Uterus (tissue), 4 donors: Measurements from ENCODE around the gene MTARC2. TPM values are rescaled to one million over a fixed set of nuclear protein-coding genes. Genes with fewer than 3 reads are reported as not detected.
A peak's percentile ranks its signal among the peaks of the same experiment; 100 is the strongest.

ENCODE experiments used
- DNase-seq, 2 donors: peaks; one replicate each; pipeline ENCODE4 v3.0.0-alpha.2; 2019 to 2020
- H3K27ac ChIP-seq, 2 donors: fragments of 200-600 bp; sonication (generic); 1 replicate in 1 of 2; 2 replicates in 1 of 2; pipeline ENCODE4 v1.5.1; 2016 to 2018
- H3K27me3 ChIP-seq, 2 donors: fragments of 200-600 bp; sonication (generic); one replicate each; pipeline ENCODE4 v1.5.1; 2018 to 2019; ENCODE audit warnings: control low read depth in 1 of 2
- H3K36me3 ChIP-seq, 2 donors: fragments of 200-600 bp; sonication (generic); one replicate each; pipeline ENCODE4 v1.5.1; 2019; ENCODE audit warnings: control low read depth in 1 of 2
- H3K4me1 ChIP-seq, 2 donors: fragments of 200-600 bp; sonication (generic); one replicate each; pipeline ENCODE4 v1.5.1; 2018 to 2019; ENCODE audit warnings: control low read depth in 1 of 2
- H3K4me3 ChIP-seq, 2 donors: fragments of 200-600 bp; sonication (generic); 1 replicate in 1 of 2; 2 replicates in 1 of 2; pipeline ENCODE4 v1.5.1; 2018 to 2019; ENCODE audit warnings: mild to moderate bottlenecking in 1 of 2
- H3K9me3 ChIP-seq, 2 donors: fragments of 200-600 bp; sonication (generic); one replicate each; pipeline ENCODE4 v1.5.1; 2019; ENCODE audit warnings: control low read depth in 1 of 2
- POLR2A ChIP-seq, 2 donors: fragments of 450-650 bp; IDR thresholded peaks; one replicate each; pipeline ENCODE4 v1.6.1; 2016; ENCODE audit warnings: antibody characterized with exemption in 2 of 2, mild to moderate bottlenecking in 1 of 2, moderate library complexity in 1 of 2
- intact Hi-C: fragments of 100-400 bp; cut with DNase I; formaldehyde crosslinking; loops from one replicate; pipeline ENCODE4 v1.15.1; 2023; ENCODE audit warnings: low total_unique reads
- total RNA-seq, 4 donors: library from RNA; depleted of rRNA in 3 of 4; stranded (reverse); fragments of >200 nt in 3 of 4; gene quantifications; one replicate each; pipeline versions ENCODE4 v1.1.0 to v1.2.4, GENCODE V29; 2014 to 2023
- TF ChIP-seq, protein P1 (sequence below), 4 experiments: fragments of 200-600 bp in 2 of 4; fragments of 450-650 bp in 2 of 4; sonication (generic) in 2 of 4; IDR thresholded peaks; one replicate each; pipeline ENCODE4 v1.5.1; 2016 to 2019; ENCODE audit warnings: antibody characterized with exemption in 4 of 4, mild to moderate bottlenecking in 2 of 4, moderate library complexity in 1 of 4
- donor health status: DM: yes; HTN: yes; CAD: no.

Gene MTARC2
- total RNA-seq, 4 donors from 2014 or later: 1.5 to 24.6 (median 6.8) TPM

DNA sequence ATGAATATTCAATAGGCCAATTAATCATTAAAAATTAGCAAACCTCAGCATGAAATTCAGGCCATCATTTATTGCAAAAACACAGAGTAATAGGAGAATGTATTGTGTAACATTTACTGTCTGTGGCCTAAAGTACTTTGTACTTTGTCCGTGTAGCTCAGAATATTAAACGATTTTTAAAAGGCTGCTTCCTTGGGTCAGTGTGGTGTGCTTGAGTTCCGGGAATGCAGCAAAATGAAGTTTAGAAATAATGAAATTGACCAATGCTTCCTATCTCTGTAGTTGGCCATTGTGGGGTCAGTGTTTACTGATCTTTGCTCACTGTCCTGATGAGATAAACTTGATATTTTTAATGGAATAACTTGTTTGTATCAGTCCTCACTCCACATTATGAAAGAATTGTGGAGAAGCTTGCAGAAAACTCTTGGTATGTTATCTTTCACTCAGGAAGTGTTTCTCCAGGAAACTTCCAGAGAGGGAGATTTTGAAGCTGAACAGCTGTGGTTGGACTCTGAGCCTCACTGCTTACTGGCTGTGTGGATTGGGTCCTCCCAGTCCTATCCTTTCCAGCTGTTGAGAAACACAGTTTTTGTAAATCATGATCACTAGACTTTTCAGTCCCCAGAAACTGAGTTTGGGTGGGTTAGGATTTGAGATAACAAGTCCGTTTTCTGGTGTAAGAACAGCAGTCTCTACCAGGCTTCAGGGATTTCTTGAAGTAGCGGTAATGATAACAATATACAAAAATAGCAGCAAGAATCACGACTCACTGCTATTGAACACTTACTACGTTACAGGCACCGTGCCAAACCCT is 19.4 kb downstream of the MTARC2 start:
- TF ChIP-seq, protein P1, sequence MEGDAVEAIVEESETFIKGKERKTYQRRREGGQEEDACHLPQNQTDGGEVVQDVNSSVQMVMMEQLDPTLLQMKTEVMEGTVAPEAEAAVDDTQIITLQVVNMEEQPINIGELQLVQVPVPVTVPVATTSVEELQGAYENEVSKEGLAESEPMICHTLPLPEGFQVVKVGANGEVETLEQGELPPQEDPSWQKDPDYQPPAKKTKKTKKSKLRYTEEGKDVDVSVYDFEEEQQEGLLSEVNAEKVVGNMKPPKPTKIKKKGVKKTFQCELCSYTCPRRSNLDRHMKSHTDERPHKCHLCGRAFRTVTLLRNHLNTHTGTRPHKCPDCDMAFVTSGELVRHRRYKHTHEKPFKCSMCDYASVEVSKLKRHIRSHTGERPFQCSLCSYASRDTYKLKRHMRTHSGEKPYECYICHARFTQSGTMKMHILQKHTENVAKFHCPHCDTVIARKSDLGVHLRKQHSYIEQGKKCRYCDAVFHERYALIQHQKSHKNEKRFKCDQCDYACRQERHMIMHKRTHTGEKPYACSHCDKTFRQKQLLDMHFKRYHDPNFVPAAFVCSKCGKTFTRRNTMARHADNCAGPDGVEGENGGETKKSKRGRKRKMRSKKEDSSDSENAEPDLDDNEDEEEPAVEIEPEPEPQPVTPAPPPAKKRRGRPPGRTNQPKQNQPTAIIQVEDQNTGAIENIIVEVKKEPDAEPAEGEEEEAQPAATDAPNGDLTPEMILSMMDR (IDR thresholded peaks at IDR 0.05): no peak
- TF ChIP-seq POLR2A (IDR thresholded peaks at IDR 0.05): no peak
- Histone ChIP-seq H3K4me3 (no peak overlapping the region), H3K9me3 (no peaks in the 10 kb centered on the region), H3K27ac (peak overlapping the region in 1 of 2 donors; percentile 37), H3K4me1 (no peaks in the 10 kb centered on the region), H3K36me3 (no peaks in the 10 kb centered on the region), H3K27me3 (no peaks in the 10 kb centered on the region)
- intact Hi-C loops: no loop called here
- DNase-seq: no peak

DNA sequence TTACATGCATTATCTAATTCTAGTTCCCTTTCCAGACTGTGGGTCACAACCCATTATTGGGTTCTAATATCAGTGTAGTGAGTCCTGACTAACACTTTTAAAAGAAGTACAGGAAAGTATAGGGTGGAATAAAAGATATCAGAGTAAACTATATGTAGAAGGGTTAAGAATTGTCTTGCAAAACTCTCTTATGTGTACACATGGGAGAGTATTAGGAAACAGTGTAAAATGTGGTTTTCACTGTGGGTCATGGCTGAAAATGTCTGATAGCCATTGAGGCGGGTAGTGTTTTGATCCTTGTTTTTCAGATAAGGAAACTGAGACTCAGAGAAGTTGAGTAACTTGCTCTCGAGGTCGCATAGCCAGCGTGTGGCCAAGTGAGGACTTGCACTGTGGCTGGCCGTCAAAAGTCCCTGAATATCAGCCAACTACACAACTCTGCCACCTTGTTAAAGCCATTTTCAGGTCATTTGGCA is 20.0 kb downstream of the MTARC2 start:
- Histone ChIP-seq H3K4me1 (no peaks in the 10 kb centered on the region), H3K27me3 (no peaks in the 10 kb centered on the region), H3K27ac (peak overlapping the region in 1 of 2 donors; percentile 24), H3K36me3 (no peaks in the 10 kb centered on the region), H3K4me3 (no peak overlapping the region), H3K9me3 (no peaks in the 10 kb centered on the region)
- no peak for DNase-seq
- intact Hi-C loops: no loop called here
- TF ChIP-seq, protein P1 (IDR thresholded peaks at IDR 0.05): no peak
- no peak for TF ChIP-seq POLR2A (IDR thresholded peaks at IDR 0.05)

DNA sequence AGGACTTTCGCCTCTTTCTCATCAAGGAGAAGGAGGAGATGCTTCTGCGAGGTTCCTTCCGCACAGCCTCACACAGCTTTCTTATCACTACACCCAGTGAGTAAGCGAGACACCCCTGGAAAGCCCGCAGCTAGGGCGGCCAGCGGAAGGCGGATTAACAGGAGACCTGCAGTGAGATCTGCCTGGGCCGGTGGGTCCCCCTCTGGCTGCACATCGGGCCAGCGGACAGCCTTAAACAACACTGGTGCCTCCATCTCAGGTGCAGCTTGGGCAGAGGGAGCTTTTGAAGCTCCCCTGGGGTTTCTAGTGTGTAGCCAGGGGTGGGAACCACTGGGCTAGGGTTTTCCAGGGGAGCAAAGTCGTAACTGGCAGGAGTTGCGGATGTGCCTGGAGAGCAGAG is 21.1 kb downstream of the MTARC2 start:
- TF ChIP-seq POLR2A (IDR thresholded peaks at IDR 0.05): no peak
- TF ChIP-seq, protein P1 (IDR thresholded peaks at IDR 0.05): no peak
- intact Hi-C loops: no loop called here
- no peaks in the 10 kb centered on the region for H3K4me1 ChIP-seq
- DNase-seq: no peak
- no peak overlapping the region for H3K27ac ChIP-seq
- no peak overlapping the region for H3K4me3 ChIP-seq
- no peaks in the 10 kb centered on the region for H3K36me3 ChIP-seq
- H3K27me3 ChIP-seq: no peaks in the 10 kb centered on the region
- H3K9me3 ChIP-seq: no peaks in the 10 kb centered on the region

DNA sequence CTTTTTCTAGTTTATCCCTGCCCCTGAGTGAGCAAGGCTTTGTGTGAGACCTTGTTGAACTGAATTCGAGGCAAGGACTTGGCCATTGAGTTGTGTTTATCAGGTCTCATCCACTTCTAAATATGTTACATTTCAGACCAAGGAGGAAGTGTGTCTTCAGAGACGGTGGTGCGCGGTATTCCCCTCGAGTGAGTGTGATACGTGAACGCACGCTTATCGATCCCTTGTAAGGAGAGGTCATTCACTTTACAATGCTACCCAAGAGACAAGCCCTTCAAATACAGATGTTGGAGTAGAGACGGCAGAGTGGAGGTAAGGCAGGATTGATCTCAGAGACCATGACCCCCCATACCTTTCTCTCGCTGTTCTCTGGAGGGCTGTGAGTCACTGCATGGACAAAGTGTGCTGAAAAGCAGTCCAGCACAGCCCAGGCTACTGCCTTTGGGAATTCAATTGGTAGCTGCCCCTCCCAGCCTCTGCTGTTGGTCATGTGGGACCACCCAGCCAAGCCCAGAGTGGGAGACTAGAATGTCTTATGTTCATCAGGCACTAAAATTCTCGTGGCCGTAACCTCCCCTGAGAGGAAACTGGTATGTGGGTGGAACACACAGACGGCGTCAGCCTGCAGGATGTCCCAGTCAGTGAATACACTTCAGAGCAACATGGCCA is 22.3 kb downstream of the MTARC2 start:
- intact Hi-C loops: no loop called here
- DNase-seq: no peak
- Histone ChIP-seq H3K36me3 (no peaks in the 10 kb centered on the region), H3K27me3 (no peaks in the 10 kb centered on the region), H3K27ac (no peak overlapping the region), H3K4me1 (no peaks in the 10 kb centered on the region), H3K4me3 (no peak overlapping the region), H3K9me3 (no peaks in the 10 kb centered on the region)
- TF ChIP-seq POLR2A (IDR thresholded peaks at IDR 0.05): no peak
- TF ChIP-seq, protein P1 (IDR thresholded peaks at IDR 0.05): no peak

DNA sequence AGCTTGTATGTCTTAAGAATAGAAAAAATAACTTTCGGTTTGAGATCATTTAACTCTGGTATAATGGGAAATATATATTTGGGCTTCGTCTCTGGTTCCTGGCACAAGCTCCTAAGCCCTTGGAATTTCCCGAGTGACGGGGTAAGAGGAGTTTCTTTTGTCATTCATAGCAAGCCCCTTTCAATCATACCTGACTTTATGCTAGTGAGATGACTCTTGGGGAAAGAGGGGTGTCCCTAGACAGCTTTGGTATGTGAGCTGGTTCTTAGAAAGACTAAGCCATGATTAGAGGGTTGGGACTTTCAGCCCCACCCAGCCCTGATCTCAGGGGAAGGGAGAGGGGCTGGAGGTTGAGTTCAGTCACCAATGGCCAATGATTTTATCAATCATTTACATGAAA is 24.7 kb downstream of the MTARC2 start:
- intact Hi-C loops: no loop called here
- no peaks in the 10 kb centered on the region for H3K4me1 ChIP-seq
- H3K9me3 ChIP-seq: no peaks in the 10 kb centered on the region
- H3K27ac ChIP-seq: no peak overlapping the region
- no peaks in the 10 kb centered on the region for H3K27me3 ChIP-seq
- no peak overlapping the region for H3K4me3 ChIP-seq
- DNase-seq: no peak
- H3K36me3 ChIP-seq: no peaks in the 10 kb centered on the region
- no peak for TF ChIP-seq POLR2A (IDR thresholded peaks at IDR 0.05)
- TF ChIP-seq, protein P1 (IDR thresholded peaks at IDR 0.05): no peak
